HG02588 (cell line): Measurements from ENCODE around the gene NISCH.

Experiments used
- ATAC-seq: cut with Tn5 transposase; IDR thresholded peaks from one replicate; pipeline ENCODE4 v1.9.1; 2021; ENCODE audit warnings: mild to moderate bottlenecking, moderate library complexity; ENCODE audit not compliant: unreplicated experiment

Gene NISCH

GRCh38 chr3:52446631-52447511, 8.5 kb upstream of the NISCH start:
- no peak for ATAC-seq

- ATAC-seq = no peak
Observed at GRCh38 chr3:52447512-52448355, 7.7 kb upstream of the NISCH start.

- no peak for ATAC-seq
Observed at GRCh38 chr3:52450489-52451236, 4.7 kb upstream of the NISCH start.

GRCh38 chr3:52451237-52452083, 3.9 kb upstream of the NISCH start:
- ATAC-seq = no peak

GRCh38 chr3:52452126-52452525, 3.3 kb upstream of the NISCH start:
- ATAC-seq = no peak

GRCh38 chr3:52452570-52453221, 2.7 kb upstream of the NISCH start:
- no peak for ATAC-seq

- no peak for ATAC-seq
Observed at GRCh38 chr3:52453496-52454249, 1.7 kb upstream of the NISCH start, which contains the start of gene TNNC1. TSS of gene TNNC1 (minus strand) at chr3:52454041. CDS start at chr3:52454015, 26 bp downstream.

- no peak for ATAC-seq
Observed at GRCh38 chr3:52454250-52454937, 1.0 kb upstream of the NISCH start.

- no peak for ATAC-seq
Observed at GRCh38 chr3:52454938-52455282, 494 bp upstream of the NISCH start.

GRCh38 chr3:52456169-52456799, 880 bp downstream of the NISCH start:
- no peak for ATAC-seq

- no peak for ATAC-seq
Observed at GRCh38 chr3:52456800-52457183, 1.4 kb downstream of the NISCH start.

- no peak for ATAC-seq
Observed at GRCh38 chr3:52458031-52458760, 2.8 kb downstream of the NISCH start.

- ATAC-seq = no peak
Observed at GRCh38 chr3:52458770-52459545, 3.6 kb downstream of the NISCH start.

- no peak for ATAC-seq
Observed at GRCh38 chr3:52461874-52462273, 6.5 kb downstream of the NISCH start.

GRCh38 chr3:52463416-52463815, 8.0 kb downstream of the NISCH start:
- no peak for ATAC-seq

- ATAC-seq = no peak
Observed at GRCh38 chr3:52468336-52468735, 12.9 kb downstream of the NISCH start.

GRCh38 chr3:52469001-52469400, 13.6 kb downstream of the NISCH start:
- ATAC-seq = no peak
